Inferior parietal cortex (tissue), 1 donor: ENCODE results near the gene CHD6.

Source experiments
- DNase-seq: peaks from one replicate; pipeline ENCODE4 v3.0.0-alpha.2; 2016; ENCODE audit errors: extremely low spot score

CHD6 gene

GRCh38 chr20:41592516-41593216 is 25.5 kb downstream of the CHD6 start:
- DNase-seq, result no peak

- DNase-seq, result no peak
These were observed 30.2 kb downstream of the CHD6 start for GRCh38 chr20:41587956-41588355.

GRCh38 chr20:41587523-41587922 is 30.7 kb downstream of the CHD6 start:
- no peak for DNase-seq

- no peak for DNase-seq
These were observed 31.4 kb downstream of the CHD6 start for GRCh38 chr20:41586772-41587171.

GRCh38 chr20:41580350-41580749 is 37.8 kb downstream of the CHD6 start:
- DNase-seq, result no peak

GRCh38 chr20:41577129-41578009 is 40.8 kb downstream of the CHD6 start:
- DNase-seq, result no peak

GRCh38 chr20:41575412-41575811 is 42.8 kb downstream of the CHD6 start:
- DNase-seq, result no peak

GRCh38 chr20:41574802-41575389 is 43.3 kb downstream of the CHD6 start:
- DNase-seq, result no peak

GRCh38 chr20:41573955-41574354 is 44.2 kb downstream of the CHD6 start:
- no peak for DNase-seq

- no peak for DNase-seq
These were observed 46.1 kb downstream of the CHD6 start for GRCh38 chr20:41572010-41572572.

GRCh38 chr20:41571006-41571405 is 47.2 kb downstream of the CHD6 start:
- DNase-seq, result no peak

GRCh38 chr20:41570557-41570956 is 47.6 kb downstream of the CHD6 start:
- DNase-seq, result no peak

GRCh38 chr20:41567615-41568014 is 50.6 kb downstream of the CHD6 start:
- no peak for DNase-seq

- DNase-seq, result no peak
These were observed 51.2 kb downstream of the CHD6 start for GRCh38 chr20:41566896-41567527.

- no peak for DNase-seq
These were observed 55.1 kb downstream of the CHD6 start for GRCh38 chr20:41563087-41563486.

GRCh38 chr20:41560970-41561369 is 57.2 kb downstream of the CHD6 start:
- no peak for DNase-seq

- DNase-seq, result no peak
These were observed 58.5 kb downstream of the CHD6 start for GRCh38 chr20:41559658-41560057.

- no peak for DNase-seq
These were observed 64.9 kb downstream of the CHD6 start for GRCh38 chr20:41553142-41553879.

- no peak for DNase-seq
These were observed 65.7 kb downstream of the CHD6 start for GRCh38 chr20:41552295-41553068.

GRCh38 chr20:41551011-41551705 is 67.0 kb downstream of the CHD6 start:
- DNase-seq, result no peak
